ENCODE measurements around the gene ARFIP1. TPM values are rescaled to one million over a fixed set of nuclear protein-coding genes. Genes with fewer than 3 reads are reported as not detected.

ARFIP1 gene
- total and polyA plus RNA-seq, 2 of the 8 experiments (the other 6 are each of a cell fraction or from before 2014, with no cell fraction given): 13.5 to 38.0 TPM

GRCh38 chr4:152910521-152910920 lies 130.8 kb downstream of the ARFIP1 start:
- Histone ChIP-seq H2AK5ac (ENCODE audit: low read depth, low read length) (no peak overlapping the region), H3K9ac (replicated peaks in 1 of 4; ENCODE audit: extremely low read depth in 1 of 4, low read depth in 3 of 4, low read length in 3 of 4) (no peak overlapping the region), H2BK15ac (ENCODE audit: low read length) (no peak overlapping the region), H3K56ac (replicated peaks; ENCODE audit: insufficient read length, low read depth, low read length) (no peak overlapping the region), H2BK20ac (ENCODE audit: low read length) (no peak overlapping the region), H3K4me1 (replicated peaks in 1 of 4; ENCODE audit: control insufficient read depth in 3 of 4, insufficient read depth in 4 of 4, low read length in 3 of 4) (no peaks in the 10 kb centered on the region), H4K20me1 (replicated peaks in 1 of 2; ENCODE audit: control insufficient read depth in 1 of 2, insufficient read depth in 2 of 2, low read length in 2 of 2) (no peaks in the 10 kb centered on the region), H3K79me1 (ENCODE audit: low read depth, low read length) (no peaks in the 10 kb centered on the region), H3K23me2 (ENCODE audit: low read depth, low read length) (no peaks in the 10 kb centered on the region), H3K4me2 (ENCODE audit: insufficient read depth in 1 of 2, low read depth in 2 of 2, low read length in 2 of 2) (no peak overlapping the region), H2BK12ac (ENCODE audit: low read depth, low read length) (no peak overlapping the region), H3K4ac (replicated peaks; ENCODE audit: insufficient read length, low read depth, low read length) (no peak overlapping the region), H3K18ac (ENCODE audit: extremely low read depth, low read length) (no peak overlapping the region), H3K36me3 (ENCODE audit: control insufficient read depth in 2 of 4, insufficient read depth in 4 of 4, low read length in 3 of 4) (peaks cover 0 to 4% (median 0%) of the 10 kb centered on the region in 4 experiments; a peak in 2 of 8 replicates), H3K27ac (ENCODE audit: low read depth, low read length) (no peak overlapping the region), H3K14ac (ENCODE audit: insufficient read length) (no peak overlapping the region), H2BK5ac (ENCODE audit: low read depth, low read length) (no peak overlapping the region), H3K4me3 (ENCODE audit: extremely low read depth in 1 of 4, insufficient read depth in 2 of 4, low read depth in 3 of 4, low read length in 4 of 4) (no peak overlapping the region), H3K23ac (ENCODE audit: insufficient read length) (no peak overlapping the region), H2BK120ac (replicated peaks; ENCODE audit: low read depth, low read length) (no peak overlapping the region), H3K9me3 (ENCODE audit: insufficient read depth in 2 of 2, low read depth in 1 of 2, low read length in 1 of 2) (no peaks in the 10 kb centered on the region), H4K5ac (ENCODE audit: insufficient read length, low read depth, low read length) (no peak overlapping the region), H4K91ac (replicated peaks; ENCODE audit: insufficient read length, low read length) (no peak overlapping the region), H3K79me2 (ENCODE audit: control insufficient read depth in 1 of 2, insufficient read depth in 2 of 2, low read length in 2 of 2) (no peaks in the 10 kb centered on the region), H3K27me3 (replicated peaks in 1 of 4; ENCODE audit: control insufficient read depth in 3 of 4, extremely low read depth in 1 of 4, insufficient read depth in 3 of 4, low read length in 3 of 4) (no peaks in the 10 kb centered on the region), H2AFZ (ENCODE audit: low read length) (no peak overlapping the region), H4K8ac (ENCODE audit: extremely low read depth, insufficient read depth, low read length) (no peak overlapping the region)
- WGBS, 2 experiments (ENCODE audit: extremely low coverage in 1 of 2, insufficient coverage in 1 of 2, insufficient read length in 1 of 2, insufficient replicate concordance in 2 of 2, low coverage in 1 of 2, low lambda C conversion rate in 2 of 2, missing lambda C conversion rate in 1 of 2): 56% methylated on average over 3 of the region's 3 CpGs; no CpG with 5 or more reads in 1 of the 2 experiments
- ChIA-PET POLR2A (ENCODE audit: partially characterized antibody) (interaction anchor here (0.7 kb wide), 2 partner anchors 25 to 165 kb away, joined by 3 to 4 read pairs; no protein-coding TSS in a partner anchor), CTCF (ENCODE audit: partially characterized antibody) (interaction anchor here (0.6 to 1.7 kb wide), 5 partner anchors 8 to 216 kb away, joined by 3 to 6 read pairs (median 5); partner anchors contain the start of gene FHDC1)
- TF ChIP-seq KDM5A (IDR thresholded peaks at IDR 0.05; ENCODE audit: low read length) (no peak), RAD21 (IDR thresholded peaks at IDR 0.05 in 1 of 2, conservative IDR thresholded peaks at IDR 0.05 in 1 of 2; ENCODE audit: low read depth in 2 of 2, low read length in 2 of 2) (peak in 1 of 2 experiments; percentile 18; a peak in 1 of 4 replicates)
- no peak for DNase-seq (ENCODE audit: low read depth in 1 of 2, low spot score in 2 of 2)
- FAIRE-seq: no peak
